ENCODE measurements around the gene GFRA4.

GRCh38 chr20:3660262-3661059 lies 2.7 kb downstream of the GFRA4 start:
- TF ChIP-seq POLR2A (IDR thresholded peaks at IDR 0.05) (no peak), CTCF (IDR thresholded peaks at IDR 0.05) (no peak)

Measured in adrenal gland (tissue), 5 donors.